H1 (cell line): ENCODE measurements around the gene POMP.

Experiments used
- EZH2 ChIP-seq: fragments of 200-600 bp; sonication (generic); IDR thresholded peaks from 2 replicates; pipeline ENCODE4 v1.7.1; 2012; ENCODE audit warnings: low read depth, mild to moderate bottlenecking, moderate library complexity, low read length, inconsistent platforms; ENCODE audit not compliant: severe bottlenecking
- MAFK ChIP-seq: IDR thresholded peaks from 2 replicates; pipeline ENCODE4 v1.6.1; 2012; ENCODE audit warnings: low read depth, mild to moderate bottlenecking, improper control_type of control experiment, low read length
- YY1 ChIP-seq: IDR thresholded peaks from 2 replicates; pipeline ENCODE4 v1.6.1; 2011; ENCODE audit warnings: low read depth, mild to moderate bottlenecking, low read length

DNA sequence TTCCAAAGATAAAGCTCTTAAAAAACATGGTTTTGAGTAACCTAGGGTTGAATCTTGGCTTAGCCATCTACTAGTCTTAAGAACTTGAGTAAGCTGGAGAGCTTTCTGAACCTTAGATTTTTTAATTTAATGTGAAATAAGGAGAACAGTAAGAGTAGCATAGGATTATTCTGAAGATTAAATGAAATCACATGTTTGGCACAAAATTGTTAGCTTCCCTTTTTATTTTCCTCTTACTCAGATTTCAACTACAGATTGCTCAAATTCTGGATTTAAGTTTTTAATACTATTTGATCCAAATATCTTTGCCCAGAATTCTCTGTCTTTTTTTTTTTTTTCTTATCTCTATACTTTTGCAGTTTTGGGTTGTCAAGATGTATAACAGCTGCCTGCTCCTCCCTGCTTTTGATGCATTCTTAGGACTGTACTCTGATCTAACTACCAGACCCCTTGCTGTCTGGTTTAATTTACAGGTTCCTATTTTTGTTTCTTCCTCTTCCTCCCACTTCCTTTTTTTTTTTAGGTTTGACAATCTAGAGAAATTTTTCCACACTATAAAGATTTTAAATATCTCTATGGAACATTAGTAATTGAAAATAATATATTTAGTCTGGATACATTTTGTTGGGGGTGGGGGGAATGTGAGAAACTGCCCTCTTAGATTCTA lies 12.3 kb downstream of the POMP start:
- no peak for TF ChIP-seq MAFK
- TF ChIP-seq YY1: no peak
- no peak for TF ChIP-seq EZH2
